ENCODE data around the gene GPR62. TPM values are rescaled to one million over a fixed set of nuclear protein-coding genes. Genes with fewer than 3 reads are reported as not detected.

Gene GPR62
- total and polyA plus RNA-seq, 4 donors = 0.15 TPM; not detected in 3

DNA sequence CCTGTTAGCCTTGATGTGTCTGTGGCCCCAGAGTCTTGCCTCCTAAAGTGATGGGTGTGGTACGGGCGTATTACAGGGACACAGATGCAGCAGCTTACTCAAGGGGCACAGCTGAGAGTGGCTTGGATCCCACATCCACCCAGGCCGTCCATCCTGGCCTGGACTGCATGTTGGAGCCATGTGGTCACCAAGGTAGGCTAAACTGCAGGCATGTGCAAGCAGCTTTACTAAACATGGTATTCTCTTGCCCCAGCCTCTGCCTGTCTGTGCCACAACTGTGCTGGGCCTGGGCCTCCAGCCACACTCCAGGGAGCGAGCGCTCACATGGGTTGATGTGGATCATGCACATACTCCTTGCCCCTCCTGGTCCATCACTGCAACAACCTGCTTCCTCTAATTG is 6.1 kb upstream of the GPR62 start:
- intact Hi-C loops (cut with DNase I) = no loop called here
- WGBS, 2 donors = 94 to 97% methylated on average over 5 of the region's 5 CpGs

DNA sequence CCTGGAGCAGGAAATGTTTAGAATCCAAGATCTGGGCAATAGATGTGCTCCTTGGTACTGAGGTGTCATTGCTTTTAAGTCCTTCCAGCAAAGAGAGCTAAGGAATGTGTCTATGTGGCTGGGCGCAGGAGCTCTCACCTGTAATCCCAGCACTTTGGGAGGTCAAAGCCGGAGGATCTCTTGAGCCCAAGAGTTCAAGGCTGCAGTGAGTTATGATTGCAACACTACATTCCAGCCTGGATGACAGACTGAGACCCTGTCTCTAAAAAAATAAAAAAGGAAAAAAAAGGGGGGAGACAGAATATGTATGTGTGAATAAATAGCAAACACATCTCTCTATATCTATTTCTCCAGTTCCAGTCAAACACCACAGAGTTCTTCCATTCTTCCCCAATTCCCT is 4.3 kb upstream of the GPR62 start:
- intact Hi-C loops (cut with DNase I) = no loop called here
- no peaks in the 10 kb centered on the region for H3K36me3 ChIP-seq (ENCODE audit: control insufficient read depth in 1 of 2, insufficient read depth in 2 of 2, low read length in 1 of 2)
- DNase-seq (peak in 1 of 2 donors; percentile 2), ATAC-seq (ENCODE audit: low FRiP score) (no peak)
- 92 to 96% methylated on average over 2 of the region's 2 CpGs for WGBS, 2 donors
- no peak overlapping the region for H3K4me3 ChIP-seq (ENCODE audit: low read length in 2 of 2)
- no peaks in the 10 kb centered on the region for H3K4me1 ChIP-seq (ENCODE audit: control insufficient read depth in 1 of 2, insufficient read depth in 2 of 2, low read length in 2 of 2)
- H3K27me3 ChIP-seq (ENCODE audit: control insufficient read depth in 1 of 2, insufficient read depth in 2 of 2, low read length in 1 of 2) = no peaks in the 10 kb centered on the region
- H3K27ac ChIP-seq (ENCODE audit: low read depth in 1 of 2, low read length in 2 of 2) = no peak overlapping the region
- H3K9me3 ChIP-seq (ENCODE audit: control insufficient read depth, low read length) = no peaks in the 10 kb centered on the region

More for the DNA sequence above, 6.1 kb upstream of the GPR62 start:
- no peaks in the 10 kb centered on the region for H3K4me1 ChIP-seq (ENCODE audit: control insufficient read depth in 1 of 2, insufficient read depth in 2 of 2, low read length in 2 of 2)
- no peaks in the 10 kb centered on the region for H3K36me3 ChIP-seq (ENCODE audit: control insufficient read depth in 1 of 2, insufficient read depth in 2 of 2, low read length in 1 of 2)
- no peaks in the 10 kb centered on the region for H3K9me3 ChIP-seq (ENCODE audit: control insufficient read depth, low read length)
- H3K27ac ChIP-seq (ENCODE audit: low read depth in 1 of 2, low read length in 2 of 2) = no peak overlapping the region
- no peaks in the 10 kb centered on the region for H3K27me3 ChIP-seq (ENCODE audit: control insufficient read depth in 1 of 2, insufficient read depth in 2 of 2, low read length in 1 of 2)
- ATAC-seq (ENCODE audit: low FRiP score) = no peak
- H3K4me3 ChIP-seq (ENCODE audit: low read length in 2 of 2) = no peak overlapping the region
- peak in 1 of 2 donors; percentile 39 for DNase-seq

- no peaks in the 10 kb centered on the region for H3K9me3 ChIP-seq (ENCODE audit: control insufficient read depth, low read length)
- H3K27me3 ChIP-seq (ENCODE audit: control insufficient read depth in 1 of 2, insufficient read depth in 2 of 2, low read length in 1 of 2) = no peaks in the 10 kb centered on the region
- intact Hi-C loops (cut with DNase I) = no loop called here
- no peak overlapping the region for H3K4me3 ChIP-seq (ENCODE audit: low read length in 2 of 2)
- whole genome bisulfite sequencing, 2 donors = 84 to 86% methylated on average over 3 of the region's 3 CpGs
- DNase-seq (no peak), ATAC-seq (ENCODE audit: low FRiP score) (no peak)
- H3K27ac ChIP-seq (ENCODE audit: low read depth in 1 of 2, low read length in 2 of 2) = no peak overlapping the region
- H3K4me1 ChIP-seq (ENCODE audit: control insufficient read depth in 1 of 2, insufficient read depth in 2 of 2, low read length in 2 of 2) = no peaks in the 10 kb centered on the region
- H3K36me3 ChIP-seq (ENCODE audit: control insufficient read depth in 1 of 2, insufficient read depth in 2 of 2, low read length in 1 of 2) = no peaks in the 10 kb centered on the region
Measured at GRCh38 chr3:51953445-51953844, 1.7 kb upstream of the GPR62 start.

GRCh38 chr3:51954105-51954504 is 1.1 kb upstream of the GPR62 start:
- no peaks in the 10 kb centered on the region for H3K4me1 ChIP-seq (ENCODE audit: control insufficient read depth in 1 of 2, insufficient read depth in 2 of 2, low read length in 2 of 2)
- WGBS, 2 donors = 84 to 86% methylated on average over 6 of the region's 6 CpGs
- no peaks in the 10 kb centered on the region for H3K36me3 ChIP-seq (ENCODE audit: control insufficient read depth in 1 of 2, insufficient read depth in 2 of 2, low read length in 1 of 2)
- DNase-seq = no peak
- no peak overlapping the region for H3K27ac ChIP-seq (ENCODE audit: low read depth in 1 of 2, low read length in 2 of 2)
- intact Hi-C loops (cut with DNase I) = no loop called here
- no peaks in the 10 kb centered on the region for H3K27me3 ChIP-seq (ENCODE audit: control insufficient read depth in 1 of 2, insufficient read depth in 2 of 2, low read length in 1 of 2)
- no peak overlapping the region for H3K4me3 ChIP-seq (ENCODE audit: low read length in 2 of 2)
- H3K9me3 ChIP-seq (ENCODE audit: control insufficient read depth, low read length) = no peaks in the 10 kb centered on the region
- no peak for ATAC-seq (ENCODE audit: low FRiP score)

GRCh38 chr3:51954713-51955112 is 468 bp upstream of the GPR62 start:
- no peaks in the 10 kb centered on the region for H3K27me3 ChIP-seq (ENCODE audit: control insufficient read depth in 1 of 2, insufficient read depth in 2 of 2, low read length in 1 of 2)
- intact Hi-C loops (cut with DNase I) = no loop called here
- DNase-seq (no peak), ATAC-seq (ENCODE audit: low FRiP score) (no peak)
- H3K9me3 ChIP-seq (ENCODE audit: control insufficient read depth, low read length) = no peaks in the 10 kb centered on the region
- H3K36me3 ChIP-seq (ENCODE audit: control insufficient read depth in 1 of 2, insufficient read depth in 2 of 2, low read length in 1 of 2) = no peaks in the 10 kb centered on the region
- WGBS, 2 donors = 85 to 92% methylated on average over 1 of the region's 1 CpG
- no peaks in the 10 kb centered on the region for H3K4me1 ChIP-seq (ENCODE audit: control insufficient read depth in 1 of 2, insufficient read depth in 2 of 2, low read length in 2 of 2)
- H3K4me3 ChIP-seq (ENCODE audit: low read length in 2 of 2) = no peak overlapping the region
- H3K27ac ChIP-seq (ENCODE audit: low read depth in 1 of 2, low read length in 2 of 2) = no peak overlapping the region

- Histone ChIP-seq H3K27me3 (ENCODE audit: control insufficient read depth in 1 of 2, insufficient read depth in 2 of 2, low read length in 1 of 2) (no peaks in the 10 kb centered on the region), H3K4me3 (ENCODE audit: low read length in 2 of 2) (no peak overlapping the region), H3K4me1 (ENCODE audit: control insufficient read depth in 1 of 2, insufficient read depth in 2 of 2, low read length in 2 of 2) (no peaks in the 10 kb centered on the region), H3K27ac (ENCODE audit: low read depth in 1 of 2, low read length in 2 of 2) (peak overlapping the region in 1 of 2 donors; percentile 44), H3K9me3 (ENCODE audit: control insufficient read depth, low read length) (no peaks in the 10 kb centered on the region), H3K36me3 (ENCODE audit: control insufficient read depth in 1 of 2, insufficient read depth in 2 of 2, low read length in 1 of 2) (no peaks in the 10 kb centered on the region)
- DNase-seq (peak; percentile 76 to 87), ATAC-seq (ENCODE audit: low FRiP score) (peak; percentile 86)
- intact Hi-C loops (cut with DNase I) = no loop called here
- WGBS, 2 donors = 3 to 4% methylated on average over 74 to 97 of the region's 97 CpGs
Measured at GRCh38 chr3:51955893-51956770, 951 bp downstream of the GPR62 start.

GRCh38 chr3:51957520-51958205 is 2.5 kb downstream of the GPR62 start:
- DNase-seq = no peak
- no peak overlapping the region for H3K27ac ChIP-seq (ENCODE audit: low read depth in 1 of 2, low read length in 2 of 2)
- no peak overlapping the region for H3K4me3 ChIP-seq (ENCODE audit: low read length in 2 of 2)
- H3K4me1 ChIP-seq (ENCODE audit: control insufficient read depth in 1 of 2, insufficient read depth in 2 of 2, low read length in 2 of 2) = no peaks in the 10 kb centered on the region
- no peaks in the 10 kb centered on the region for H3K36me3 ChIP-seq (ENCODE audit: control insufficient read depth in 1 of 2, insufficient read depth in 2 of 2, low read length in 1 of 2)
- H3K27me3 ChIP-seq (ENCODE audit: control insufficient read depth in 1 of 2, insufficient read depth in 2 of 2, low read length in 1 of 2) = no peaks in the 10 kb centered on the region
- 95% methylated on average over 15 of the region's 15 CpGs for WGBS, 2 donors
- intact Hi-C loops (cut with DNase I) = no loop called here
- no peaks in the 10 kb centered on the region for H3K9me3 ChIP-seq (ENCODE audit: control insufficient read depth, low read length)
- ATAC-seq (ENCODE audit: low FRiP score) = no peak

GRCh38 chr3:51958603-51959521 is 3.7 kb downstream of the GPR62 start:
- DNase-seq (peak in 1 of 2 donors; percentile 51), ATAC-seq (ENCODE audit: low FRiP score) (no peak)
- H3K4me1 ChIP-seq (ENCODE audit: control insufficient read depth in 1 of 2, insufficient read depth in 2 of 2, low read length in 2 of 2) = no peaks in the 10 kb centered on the region
- H3K27ac ChIP-seq (ENCODE audit: low read depth in 1 of 2, low read length in 2 of 2) = no peak overlapping the region
- H3K27me3 ChIP-seq (ENCODE audit: control insufficient read depth in 1 of 2, insufficient read depth in 2 of 2, low read length in 1 of 2) = no peaks in the 10 kb centered on the region
- H3K9me3 ChIP-seq (ENCODE audit: control insufficient read depth, low read length) = no peaks in the 10 kb centered on the region
- H3K36me3 ChIP-seq (ENCODE audit: control insufficient read depth in 1 of 2, insufficient read depth in 2 of 2, low read length in 1 of 2) = no peaks in the 10 kb centered on the region
- H3K4me3 ChIP-seq (ENCODE audit: low read length in 2 of 2) = no peak overlapping the region
- WGBS, 2 donors = 96 to 97% methylated on average over 19 to 20 of the region's 20 CpGs
- intact Hi-C loops (cut with DNase I) = no loop called here

All from aorta (tissue), 5 donors.